G401.6 (cell line): ENCODE measurements around the gene ELMOD3.
"Not testable (repeated sequence)": the region's sequence is repeated elsewhere in the genome, so short reads cannot be mapped to it uniquely, and the experiment has no call there.

Source experiments
- FAIRE-seq: peaks from 2 replicates; lab custom pipeline; 2012; peaks lifted over from hg19 to GRCh38; lab: Jason Lieb, UNC

Gene ELMOD3

DNA sequence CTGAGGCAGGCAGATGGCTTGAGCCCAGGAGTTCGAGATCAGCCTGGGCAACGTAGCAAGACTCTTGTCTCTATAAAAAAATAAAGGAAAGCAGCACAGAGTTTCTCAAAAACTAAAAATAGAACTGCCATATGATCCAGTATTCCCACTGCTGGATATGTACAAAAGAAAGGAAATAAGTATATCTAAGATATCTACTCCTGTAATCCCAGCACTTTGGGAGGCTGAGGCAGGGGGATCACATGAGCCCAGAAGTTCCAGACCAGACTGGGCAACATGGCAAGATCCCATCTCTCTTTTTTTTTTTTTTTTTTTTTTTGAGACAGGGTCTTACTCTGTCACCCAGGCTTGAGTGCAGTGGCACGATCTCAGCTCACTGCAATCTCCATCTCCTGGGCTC, 24.9 kb upstream of the ELMOD3 start:
- not testable (repeated sequence) for FAIRE-seq

DNA sequence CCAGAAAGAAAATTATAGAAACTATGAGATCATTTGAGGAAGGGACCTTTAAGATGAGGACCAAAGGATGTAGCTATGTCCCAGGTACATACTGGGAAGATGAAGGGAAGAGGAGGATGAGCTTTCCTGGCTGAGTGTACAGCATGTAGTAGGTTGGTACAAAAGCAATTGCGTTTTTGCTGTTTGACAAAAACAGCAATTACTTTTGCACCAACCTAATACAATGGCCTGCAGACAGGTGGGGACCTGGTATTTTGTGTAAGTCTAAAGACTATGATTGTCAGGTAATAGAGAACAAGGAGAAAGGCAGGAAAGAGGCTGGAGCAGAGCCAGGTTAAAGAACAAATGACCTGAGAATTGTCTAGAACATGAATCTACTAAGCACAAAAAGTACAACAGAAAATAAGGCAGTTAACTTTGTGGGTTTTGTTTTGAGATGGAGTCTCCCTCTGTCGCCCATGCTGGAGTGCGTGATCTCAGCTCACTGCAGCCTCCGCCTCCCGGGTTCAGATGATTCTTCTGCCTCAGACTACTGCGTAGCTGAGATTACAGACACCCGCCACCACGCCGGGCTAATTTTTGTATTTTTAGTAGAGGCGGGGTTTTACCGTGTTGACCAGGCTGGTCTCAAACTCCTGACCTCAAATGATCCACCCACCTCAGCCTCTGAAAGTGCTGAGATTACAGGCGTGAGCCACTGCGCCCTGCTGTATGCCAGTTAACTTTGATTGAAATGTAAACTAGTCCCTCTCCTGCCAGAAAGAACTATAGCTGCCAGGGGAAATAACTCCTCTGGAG, 23.5 kb upstream of the ELMOD3 start:
- no peak for FAIRE-seq

DNA sequence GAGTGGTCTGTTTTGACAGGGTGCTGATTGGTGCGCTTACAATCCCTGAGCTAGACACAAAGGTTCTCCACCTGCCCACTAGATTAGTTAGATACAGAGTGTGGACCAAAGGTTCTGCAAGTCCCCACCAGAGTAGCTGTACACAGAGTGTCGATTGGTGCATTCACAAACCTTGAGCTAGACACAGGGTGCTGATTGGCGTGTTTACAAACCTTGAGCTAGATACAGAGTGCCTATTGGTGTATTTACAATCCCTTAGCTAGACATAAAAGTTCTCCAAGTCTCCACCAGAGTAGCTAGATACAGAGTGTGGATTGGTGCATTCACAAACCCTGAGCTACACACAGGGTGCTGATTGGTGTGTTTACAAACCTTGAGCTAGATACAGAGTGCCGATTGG, 20.7 kb upstream of the ELMOD3 start:
- not testable (repeated sequence) for FAIRE-seq

DNA sequence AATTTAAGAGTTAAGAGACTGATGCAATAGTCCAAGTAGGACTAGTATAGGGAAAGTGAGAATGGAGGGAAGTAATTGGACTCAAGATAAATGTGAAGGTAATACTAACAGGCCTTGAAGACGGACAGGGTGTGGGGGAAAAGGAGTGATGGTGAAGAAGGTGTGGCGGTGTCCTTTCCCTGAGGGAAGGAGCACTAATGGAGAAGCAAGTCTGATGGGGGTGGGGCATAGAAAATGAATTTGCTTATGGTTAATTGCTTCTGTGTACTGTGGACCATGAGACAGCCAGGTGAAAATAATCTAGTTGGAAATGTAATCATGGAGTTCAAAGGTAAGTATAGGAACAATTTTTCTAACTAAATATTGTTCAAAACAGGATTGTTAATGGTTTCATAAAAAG, 19.6 kb upstream of the ELMOD3 start:
- no peak for FAIRE-seq

DNA sequence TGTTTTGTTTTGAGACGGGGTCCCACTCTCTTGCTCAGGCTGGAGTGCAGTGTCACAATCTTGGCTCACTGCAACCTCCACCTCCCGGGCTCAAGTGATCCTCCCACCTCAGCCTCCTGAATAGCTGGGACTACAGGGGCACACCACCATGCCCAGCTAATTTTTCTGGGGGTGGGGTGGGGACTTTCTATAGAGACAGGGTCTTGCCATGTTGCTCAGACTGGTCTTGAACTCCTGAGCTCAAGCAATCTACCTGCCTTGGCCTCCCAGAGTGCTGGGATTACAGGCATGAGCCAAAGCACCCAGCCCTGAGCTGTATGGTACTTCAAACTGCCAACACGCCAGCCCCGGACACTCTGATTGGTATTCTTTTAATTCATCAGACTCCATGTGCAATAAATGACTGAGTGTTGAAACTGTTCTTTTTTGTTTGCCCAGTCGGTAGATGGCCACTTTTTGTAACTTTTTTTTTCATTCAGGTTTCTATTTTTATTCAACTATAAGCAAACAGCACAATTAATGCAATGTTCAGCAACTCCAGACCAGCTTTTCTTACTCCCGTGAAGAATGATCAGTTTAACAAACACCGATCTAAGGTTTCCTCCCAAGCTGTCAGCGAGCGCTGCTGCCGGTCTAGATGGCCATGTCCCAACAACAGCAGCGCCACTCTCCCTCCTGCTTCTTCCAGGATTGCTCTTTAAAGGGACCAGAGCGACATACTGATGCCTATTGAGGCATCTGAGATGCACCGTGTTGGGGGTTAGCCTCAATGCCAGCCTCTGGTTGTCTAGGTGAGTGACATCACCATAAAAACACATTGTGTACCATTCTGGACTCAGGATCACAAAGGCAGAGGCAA, 14.3 kb upstream of the ELMOD3 start:
- FAIRE-seq = no peak

DNA sequence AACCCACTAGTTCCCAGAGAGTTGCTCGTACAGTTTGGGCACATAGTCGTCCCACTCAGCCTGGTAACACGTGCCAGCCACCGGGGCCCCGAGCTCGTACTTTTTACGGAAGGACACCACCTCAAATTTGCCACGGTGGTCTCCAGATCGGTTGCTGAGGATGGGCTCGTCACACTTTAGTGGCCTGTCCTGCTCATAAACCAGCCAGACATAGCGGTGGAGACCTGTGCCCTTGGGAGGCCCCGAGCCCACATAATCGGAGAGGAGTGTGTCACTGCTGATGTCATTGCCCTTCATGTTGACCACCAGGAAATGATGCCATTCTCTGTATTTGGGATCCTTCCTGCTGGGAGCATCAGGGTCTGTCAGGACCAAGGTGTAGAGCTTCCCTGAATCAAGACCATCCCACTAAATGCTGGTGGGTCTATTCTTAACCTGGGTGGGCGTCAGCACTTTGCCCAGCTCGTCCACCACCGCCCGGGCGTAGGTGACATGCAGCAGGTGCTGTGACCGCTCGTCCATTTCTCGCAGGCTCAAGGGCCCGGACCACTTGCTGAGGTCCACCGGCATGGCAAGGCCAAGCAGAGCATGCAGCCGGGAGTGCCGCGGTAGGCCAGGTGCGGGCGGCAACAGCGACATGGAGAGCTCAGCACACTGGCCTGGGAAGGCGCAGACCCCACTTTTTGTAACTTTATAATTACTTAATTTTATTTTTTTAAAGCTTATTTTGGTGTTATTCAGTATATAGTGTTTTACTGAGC, 13.1 kb upstream of the ELMOD3 start:
- no peak for FAIRE-seq

DNA sequence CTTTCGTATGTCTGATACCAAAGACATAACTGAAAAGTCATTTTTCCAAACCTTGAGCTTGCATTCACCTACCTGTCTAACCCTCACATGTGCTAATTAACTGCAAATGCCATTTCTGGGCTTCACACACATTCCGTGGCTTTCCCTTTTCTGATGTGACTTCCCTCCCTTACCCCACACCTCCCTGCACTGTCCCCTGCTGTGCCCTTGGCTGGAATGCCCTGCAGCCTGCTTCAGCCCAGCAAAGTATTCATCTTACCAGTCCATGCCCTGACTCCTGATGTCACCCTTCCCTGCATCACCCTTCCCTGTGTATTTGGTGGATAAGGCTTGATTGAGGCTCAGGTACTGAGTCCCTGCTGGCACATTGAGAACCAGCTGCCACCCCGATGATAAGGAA, 12.4 kb upstream of the ELMOD3 start:
- FAIRE-seq = no peak

DNA sequence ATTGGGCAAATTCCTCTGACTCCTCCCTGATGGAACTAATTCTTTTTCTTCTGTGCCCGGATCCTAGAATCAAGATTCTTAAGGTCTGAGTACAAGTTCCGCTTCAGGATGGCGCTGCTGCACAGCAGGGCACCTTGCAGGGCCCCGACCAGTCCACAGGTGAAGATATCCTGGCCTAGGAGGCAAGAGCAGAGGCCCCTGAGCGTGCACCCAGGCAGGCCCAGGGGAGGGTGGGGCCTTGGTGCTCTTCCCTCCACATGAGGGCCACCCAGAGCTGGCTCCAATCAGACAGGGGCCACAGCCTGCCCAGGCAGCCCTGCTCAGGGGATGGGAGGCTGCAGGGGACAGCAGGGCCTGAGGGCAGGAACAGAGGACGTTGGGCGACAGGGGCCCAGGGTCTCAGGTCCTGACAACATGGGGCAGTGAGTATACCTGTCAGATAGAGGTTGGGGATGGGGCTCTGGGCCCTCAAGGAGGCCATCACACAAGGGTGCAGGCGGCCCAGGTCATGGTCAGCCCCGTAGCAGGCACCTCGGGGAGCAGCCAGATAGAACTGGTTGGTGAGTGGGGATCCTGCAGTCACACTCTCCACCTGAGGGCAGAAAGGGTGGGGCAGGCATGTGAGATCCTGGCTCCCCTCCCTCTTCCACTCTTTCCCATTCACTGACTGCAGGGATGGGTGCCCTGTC, 11.2 kb upstream of the ELMOD3 start:
- not testable (repeated sequence) for FAIRE-seq

DNA sequence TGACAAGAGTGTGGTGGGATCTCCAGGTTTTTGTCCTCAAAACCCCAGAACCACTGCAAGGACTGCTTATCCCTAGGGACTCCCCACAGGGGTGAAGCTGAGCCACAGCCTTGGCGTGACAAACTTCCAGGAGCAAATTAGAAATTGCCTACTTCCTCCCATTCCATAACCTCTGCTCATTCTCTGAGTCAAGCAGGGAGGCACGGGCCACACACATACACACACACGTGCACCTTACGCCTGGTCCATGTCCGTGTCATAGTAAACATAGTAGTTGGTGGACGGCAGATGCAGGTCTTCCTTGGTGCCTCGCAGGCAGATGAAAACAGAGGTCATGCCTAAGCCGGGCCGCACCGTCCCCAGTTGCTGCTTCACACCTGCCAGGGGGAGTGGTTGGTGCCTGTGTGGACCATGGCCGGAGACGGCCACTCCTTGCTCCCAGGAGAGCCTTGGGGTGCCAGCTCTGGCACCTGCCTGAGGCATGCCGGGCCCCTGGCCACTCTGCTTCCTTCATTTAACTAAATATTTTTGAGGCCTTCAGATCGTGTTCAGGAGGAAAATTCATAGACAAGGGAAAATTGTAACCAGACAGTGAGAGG, 10.1 kb upstream of the ELMOD3 start:
- no peak for FAIRE-seq

DNA sequence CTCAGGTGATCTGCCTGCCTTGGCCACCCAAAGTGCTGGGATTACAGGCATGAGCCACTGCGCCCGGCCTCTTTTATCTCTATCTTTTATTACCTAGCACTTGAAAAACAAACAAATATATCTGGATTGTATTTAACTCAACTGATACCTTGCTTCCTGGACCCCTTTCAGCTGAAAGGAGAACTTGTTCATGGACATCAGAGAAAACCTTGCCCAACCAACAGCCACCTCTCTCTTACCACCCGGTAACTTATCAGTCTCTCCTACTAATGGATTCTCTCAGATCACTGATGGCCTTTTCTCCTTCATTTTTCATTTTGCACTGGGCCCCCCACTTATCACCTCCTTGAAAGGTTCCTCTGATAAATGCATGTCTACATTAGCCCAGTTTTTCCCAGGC, 7.0 kb upstream of the ELMOD3 start:
- no peak for FAIRE-seq

DNA sequence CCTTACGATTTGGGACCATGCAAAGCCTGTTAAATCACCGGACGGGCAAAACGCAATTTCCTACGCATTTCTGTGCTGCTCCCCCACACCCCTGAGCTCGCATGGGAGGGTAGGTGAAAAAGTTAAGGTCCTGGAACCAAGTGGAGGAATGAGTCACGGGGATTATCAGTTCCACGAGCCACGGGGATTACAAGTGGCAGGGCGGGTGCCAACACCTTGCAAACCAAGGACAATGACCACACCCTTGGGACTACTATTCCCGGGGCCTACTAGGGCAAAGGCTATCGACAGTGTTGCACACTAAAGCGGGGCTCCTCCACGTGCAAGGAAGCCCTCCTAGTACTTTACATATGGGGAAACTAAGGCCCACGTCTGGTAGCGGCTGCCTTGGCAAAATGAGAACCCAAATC, 688 bp upstream of the ELMOD3 start:
- no peak for FAIRE-seq

DNA sequence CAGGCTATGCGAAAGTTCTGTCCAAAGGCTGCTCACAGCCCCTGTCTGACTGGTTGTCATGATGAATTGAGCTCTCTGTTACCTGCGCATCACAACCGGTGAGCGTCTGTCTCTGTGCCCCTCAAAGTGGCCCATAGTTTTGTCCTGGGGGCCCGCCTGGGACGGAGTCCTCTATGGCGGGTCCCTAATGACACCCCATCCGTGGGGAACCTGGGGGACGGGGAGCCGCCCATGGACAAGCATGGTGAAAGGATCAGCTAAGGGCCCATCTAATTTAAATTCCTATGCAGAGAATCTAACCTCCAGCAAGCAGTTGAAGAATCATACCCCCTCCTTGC, 473 bp downstream of the ELMOD3 start:
- no peak for FAIRE-seq

DNA sequence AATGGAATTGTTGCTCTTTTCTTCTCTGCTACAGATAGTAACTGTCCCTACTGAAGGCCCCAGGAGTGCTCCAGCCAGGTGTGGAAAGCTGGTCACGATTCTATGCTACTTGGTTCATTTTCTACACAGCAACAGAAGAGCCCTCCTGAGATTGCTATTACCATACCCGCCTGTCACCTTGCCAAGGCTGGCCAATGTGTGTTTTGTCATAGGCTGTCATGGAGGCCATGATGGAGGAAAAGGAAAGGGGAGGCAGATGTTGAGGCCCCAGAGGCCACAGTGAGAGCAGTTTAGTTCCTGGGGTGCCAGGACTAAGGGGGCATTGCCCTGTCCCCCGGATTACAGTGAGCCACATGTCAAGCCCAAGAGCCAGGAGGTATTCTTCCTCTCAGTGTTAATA, 952 bp downstream of the ELMOD3 start:
- FAIRE-seq = no peak

DNA sequence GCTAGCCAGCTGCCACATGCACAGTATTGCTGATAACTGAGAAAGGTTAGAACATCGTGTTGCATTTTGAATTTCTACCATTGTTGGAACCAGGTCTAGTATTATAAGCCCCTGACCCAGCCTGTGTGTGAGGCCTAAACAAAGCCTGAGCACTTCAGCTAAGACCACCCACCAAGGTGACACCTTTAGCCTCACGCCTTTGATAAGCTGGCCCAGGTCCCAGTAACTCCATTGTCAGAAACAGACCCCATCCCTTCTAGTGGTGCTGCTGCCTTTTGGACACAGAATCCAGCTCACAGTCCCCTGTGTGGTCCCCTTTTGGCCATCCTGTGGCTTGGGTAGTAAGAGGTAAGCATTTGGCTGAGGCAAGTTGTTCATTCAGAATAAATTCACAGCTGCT, 1.6 kb downstream of the ELMOD3 start:
- FAIRE-seq = no peak

DNA sequence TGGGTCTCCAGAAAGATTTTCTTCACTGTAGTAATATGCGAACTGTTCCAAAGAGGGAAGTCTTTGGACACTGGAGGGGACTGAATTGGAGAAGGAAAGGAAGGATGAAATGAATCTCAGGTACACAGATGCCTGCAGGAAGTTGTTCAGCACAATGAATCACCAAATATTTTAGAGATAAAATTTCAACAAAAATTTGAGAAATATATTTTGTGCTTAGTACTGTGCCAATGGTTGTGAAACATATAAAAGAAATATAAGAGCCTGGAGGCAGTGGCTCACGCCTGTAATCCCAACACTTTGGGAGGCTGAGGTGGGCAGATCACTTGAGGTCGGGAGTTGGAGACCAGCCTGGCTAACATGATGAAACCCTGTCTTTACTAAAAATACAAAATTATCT, 3.2 kb downstream of the ELMOD3 start:
- FAIRE-seq = no peak

DNA sequence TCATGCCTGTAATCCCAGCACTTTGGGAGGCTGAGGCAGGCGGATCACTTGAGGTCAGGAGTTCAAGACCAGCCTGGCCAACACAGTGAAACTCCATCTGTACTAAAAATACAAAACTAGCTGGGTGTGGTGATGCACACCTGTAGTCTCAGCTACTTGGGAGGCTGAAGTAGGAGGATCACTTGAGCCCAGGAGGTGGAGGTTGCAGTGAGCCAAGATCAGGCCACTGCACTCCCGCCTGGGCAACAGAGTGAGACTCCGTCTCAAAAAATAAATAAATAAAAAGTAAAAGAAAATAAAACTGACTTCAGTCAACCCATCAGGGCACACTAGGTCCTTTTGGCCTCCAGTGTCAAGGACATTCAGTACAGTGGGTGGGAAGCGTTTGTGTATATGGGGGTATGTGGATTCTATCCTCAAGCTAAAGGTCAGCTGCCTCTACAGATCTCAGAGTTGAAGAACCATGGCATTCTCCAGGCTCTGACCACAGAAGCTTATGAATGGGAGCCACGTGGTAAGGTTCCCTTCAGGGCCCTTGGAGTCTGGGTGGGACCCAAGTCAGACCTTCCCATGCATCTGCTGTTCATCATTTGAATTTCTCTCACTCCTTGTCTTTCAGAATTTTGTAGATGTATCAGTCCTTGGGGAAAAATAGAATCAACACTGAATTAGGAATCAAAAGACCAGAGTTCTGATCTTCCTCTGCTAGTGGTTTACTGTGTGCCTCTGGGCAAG, 8.3 kb downstream of the ELMOD3 start:
- FAIRE-seq = not testable (repeated sequence)

DNA sequence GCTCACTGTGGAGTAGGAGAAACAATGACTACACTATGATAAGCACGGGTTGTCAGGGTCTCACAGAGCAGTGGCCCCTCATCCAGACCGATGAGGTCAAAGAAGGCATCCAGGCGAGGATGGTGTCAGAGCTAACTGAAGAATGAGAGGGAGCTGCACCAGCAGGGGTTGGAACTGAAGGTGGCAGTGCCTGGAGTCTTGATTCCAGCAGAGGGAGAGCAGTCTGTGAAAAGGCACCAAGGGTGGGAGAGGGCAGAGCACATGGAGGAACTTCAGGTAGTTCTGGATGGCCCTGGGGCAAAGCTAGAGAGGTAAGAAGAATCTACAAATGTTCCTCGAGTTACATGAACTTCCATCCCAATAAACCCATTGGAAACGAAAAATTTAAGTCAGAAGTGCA, 12.6 kb downstream of the ELMOD3 start:
- FAIRE-seq = no peak

DNA sequence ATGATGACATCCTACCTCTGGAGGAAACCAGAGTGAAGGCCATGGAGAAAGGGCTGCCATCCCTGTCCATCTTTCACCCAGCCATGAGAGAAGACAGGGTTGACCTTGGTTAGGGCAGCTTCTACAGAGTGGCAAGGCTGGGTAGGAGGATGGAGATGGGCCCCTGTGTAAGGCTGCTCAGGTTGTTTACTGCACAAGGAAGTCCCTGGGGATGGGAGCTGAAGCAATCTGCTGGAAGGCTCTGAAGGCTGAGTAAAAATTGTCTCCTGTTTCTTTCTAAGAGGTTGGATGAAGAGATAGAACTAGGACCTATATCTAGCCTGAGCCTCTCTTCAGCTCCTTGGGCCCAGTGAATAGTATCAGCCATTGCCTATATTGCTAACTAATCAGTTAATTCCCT, 14.4 kb downstream of the ELMOD3 start:
- FAIRE-seq = no peak

DNA sequence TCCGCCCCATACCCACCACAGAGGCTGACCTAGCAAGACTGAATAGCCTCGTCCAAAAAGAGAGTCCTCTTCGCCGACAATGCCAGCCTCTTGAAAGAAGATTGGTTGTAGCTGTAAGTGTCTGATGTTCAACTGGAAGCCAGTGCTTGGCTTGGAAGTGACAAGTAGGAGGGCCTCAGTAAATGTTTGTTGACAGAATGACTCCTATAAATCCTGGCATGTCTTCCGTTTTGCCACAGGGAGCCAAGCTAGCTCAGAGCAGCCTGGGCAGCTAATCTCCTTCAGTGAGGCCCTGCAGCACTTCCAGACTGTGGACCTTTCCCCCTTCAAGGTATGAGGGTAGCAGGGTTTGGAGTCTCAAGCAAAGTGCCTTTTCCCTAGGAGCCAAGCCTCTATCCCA, 14.9 kb downstream of the ELMOD3 start:
- no peak for FAIRE-seq

DNA sequence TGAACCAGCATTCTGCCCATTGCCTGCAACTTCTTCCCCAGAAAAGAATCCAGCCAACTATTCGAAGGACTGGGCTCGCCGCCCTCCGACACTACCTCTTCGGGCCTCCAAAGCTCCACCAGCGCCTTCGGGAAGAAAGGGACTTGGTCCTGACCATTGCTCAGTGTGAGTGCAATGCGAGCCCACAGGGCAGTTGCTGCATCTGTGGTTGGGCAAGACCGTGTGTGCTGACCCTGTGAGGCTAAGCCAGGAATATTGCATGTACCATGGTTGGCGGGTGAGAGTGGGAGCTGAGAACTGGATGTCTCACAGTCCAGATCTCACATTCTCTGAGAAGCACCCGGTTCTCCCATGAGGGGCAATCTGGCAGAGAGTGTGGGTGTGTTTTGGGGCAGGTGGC, 16.5 kb downstream of the ELMOD3 start:
- FAIRE-seq = no peak
